GM23338 (cell line): ENCODE measurements around the gene SDHB. TPM values are rescaled to one million over a fixed set of nuclear protein-coding genes. Genes with fewer than 3 reads are reported as not detected.

Experiments
- ATAC-seq: fragments of 200-7000 bp; cut with Tn5 transposase; 3 replicates; pipeline ENCODE4 v1.9.1; 2020
- DNase-seq: peaks from one replicate; pipeline ENCODE4 v3.0.0-alpha.2; 2015; ENCODE audit warnings: low spot score
- H2AFZ ChIP-seq: fragments of 200-600 bp; sonication (generic); 2 replicates; pipeline ENCODE4 v1.8.0; 2016; ENCODE audit warnings: antibody characterized with exemption, mild to moderate bottlenecking, moderate library complexity
- H3F3A ChIP-seq: fragments of 200-600 bp; sonication (generic); replicated peaks from 2 replicates; pipeline ENCODE4 v1.8.0; 2017; ENCODE audit warnings: antibody characterized with exemption, mixed run types, low read depth
- H3K27ac ChIP-seq: fragments of 200-600 bp; sonication (generic); 2 replicates; pipeline ENCODE4 v1.6.1; 2016; ENCODE audit warnings: low read depth
- H3K27me3 ChIP-seq: fragments of 200-600 bp; sonication (generic); 2 replicates; pipeline ENCODE4 v1.8.0; 2016; ENCODE audit warnings: mild to moderate bottlenecking, mixed run types, moderate library complexity; ENCODE audit not compliant: insufficient read depth
- H3K36me3 ChIP-seq: fragments of 200-600 bp; sonication (generic); 2 replicates; pipeline ENCODE4 v1.8.0; 2016; ENCODE audit warnings: mild to moderate bottlenecking; ENCODE audit not compliant: insufficient read depth
- H3K4me1 ChIP-seq: fragments of 200-600 bp; sonication (generic); 2 replicates; pipeline ENCODE4 v1.8.0; 2016; ENCODE audit warnings: mild to moderate bottlenecking, moderate library complexity; ENCODE audit not compliant: insufficient read depth
- H3K4me2 ChIP-seq: fragments of 200-600 bp; sonication (generic); 2 replicates; pipeline ENCODE4 v1.7.1; 2017; ENCODE audit warnings: mixed run types
- H3K4me3 ChIP-seq: fragments of 200-600 bp; sonication (generic); 2 replicates; pipeline ENCODE4 v1.6.1; 2016; ENCODE audit warnings: mixed run types
- H3K79me2 ChIP-seq: fragments of 200-600 bp; sonication (generic); replicated peaks from 2 replicates; pipeline ENCODE4 v1.8.0; 2017; ENCODE audit warnings: mild to moderate bottlenecking; ENCODE audit not compliant: insufficient read depth
- H3K9me2 ChIP-seq: fragments of 200-600 bp; sonication (generic); 2 replicates; pipeline ENCODE4 v1.8.0; 2017; ENCODE audit not compliant: insufficient read depth
- H4K20me1 ChIP-seq: fragments of 200-600 bp; sonication (generic); replicated peaks from 2 replicates; pipeline ENCODE4 v1.8.0; 2017; ENCODE audit warnings: mild to moderate bottlenecking; ENCODE audit not compliant: insufficient read depth
- H3K27ac Mint-ChIP-seq: 2 replicates; pipeline ENCODE4 v1.8.0; 2020; ENCODE audit warnings: inconsistent platforms, mild to moderate bottlenecking, moderate library complexity, mixed read lengths
- H3K27me3 Mint-ChIP-seq: 3 replicates; pipeline ENCODE4 v1.8.0; 2022; ENCODE audit warnings: low read depth, mild to moderate bottlenecking, moderate library complexity, mixed read lengths, inconsistent platforms; ENCODE audit not compliant: insufficient read depth, poor library complexity
- H3K36me3 Mint-ChIP-seq: 3 replicates; pipeline ENCODE4 v1.8.0; 2021; ENCODE audit warnings: low read depth, mild to moderate bottlenecking, inconsistent platforms, moderate library complexity, mixed read lengths
- H3K4me1 Mint-ChIP-seq: 3 replicates; pipeline ENCODE4 v1.8.0; 2020; ENCODE audit warnings: mild to moderate bottlenecking, inconsistent platforms, mixed read lengths
- H3K4me3 Mint-ChIP-seq: 3 replicates; pipeline ENCODE4 v1.8.0; 2021; ENCODE audit warnings: moderate library complexity, mild to moderate bottlenecking, inconsistent platforms, mixed read lengths
- H3K9me3 Mint-ChIP-seq: 3 replicates; pipeline ENCODE4 v1.8.0; 2020; ENCODE audit warnings: moderate library complexity, mild to moderate bottlenecking, inconsistent platforms, mixed read lengths
- CREB1 ChIP-seq: fragments of 250-450 bp; sonication (Bioruptor Pico); IDR thresholded peaks from 2 replicates; pipeline ENCODE4 v1.5.0; 2020; ENCODE audit warnings: low read depth, mild to moderate bottlenecking, moderate library complexity
- NANOG ChIP-seq: IDR thresholded peaks from 2 replicates; pipeline ENCODE4 v1.6.1; 2016; ENCODE audit warnings: antibody characterized with exemption, borderline replicate concordance
- ZNF331 ChIP-seq: fragments of 250-450 bp; sonication (Bioruptor Pico); IDR thresholded peaks from 2 replicates; pipeline ENCODE4 v1.5.0; 2020; ENCODE audit warnings: low read depth, mild to moderate bottlenecking, moderate library complexity
- polyA plus RNA-seq: library from polyadenylated mRNA; unstranded; fragments of >200 nt; fragmentation: Nextera tagmentation; extraction: Ambion mirVana; gene quantifications from 2 replicates; pipeline ENCODE4 v1.2.1, GENCODE V29; 2016
- total RNA-seq: library from RNA; depleted of rRNA; stranded (reverse); fragments of >200 nt; shearing (Covaris generic); gene quantifications from 2 replicates; pipeline ENCODE4 v1.2.3, GENCODE V29; 2014
- TF ChIP-seq, protein P1 (sequence below): IDR thresholded peaks from one replicate; pipeline ENCODE4 v1.6.1; 2018; ENCODE audit warnings: antibody characterized with exemption; ENCODE audit not compliant: unreplicated experiment
- TF ChIP-seq, protein P2 (sequence below): fragments of 250-450 bp; sonication (Bioruptor Pico); IDR thresholded peaks from 2 replicates; pipeline ENCODE4 v1.5.0; 2020; ENCODE audit warnings: mild to moderate bottlenecking, moderate library complexity

SDHB gene
- total and polyA plus RNA-seq, 2 experiments from 2014 or later = 72.8 to 112 TPM

DNA sequence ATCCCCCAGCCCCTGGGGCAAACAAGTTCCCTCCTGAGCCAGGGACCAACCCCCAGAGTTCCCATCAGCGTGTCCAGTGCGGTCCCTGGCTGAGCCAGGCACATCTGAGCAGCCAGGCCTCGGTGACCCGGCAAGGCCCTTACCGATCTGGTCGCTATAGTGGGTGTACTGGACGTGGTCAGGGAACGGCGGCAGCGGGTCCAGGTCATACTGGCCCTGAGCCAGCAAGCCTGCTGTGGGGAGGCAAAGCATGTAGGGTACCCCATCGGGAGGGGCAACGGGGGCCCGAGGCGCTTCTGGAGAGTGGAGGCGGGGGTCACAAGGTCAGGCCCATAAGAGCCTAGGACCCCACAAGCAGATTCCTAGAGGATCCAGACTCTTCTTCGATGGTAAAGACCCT, 76.9 kb downstream of the SDHB start (continued):
- TF ChIP-seq, protein P1, sequence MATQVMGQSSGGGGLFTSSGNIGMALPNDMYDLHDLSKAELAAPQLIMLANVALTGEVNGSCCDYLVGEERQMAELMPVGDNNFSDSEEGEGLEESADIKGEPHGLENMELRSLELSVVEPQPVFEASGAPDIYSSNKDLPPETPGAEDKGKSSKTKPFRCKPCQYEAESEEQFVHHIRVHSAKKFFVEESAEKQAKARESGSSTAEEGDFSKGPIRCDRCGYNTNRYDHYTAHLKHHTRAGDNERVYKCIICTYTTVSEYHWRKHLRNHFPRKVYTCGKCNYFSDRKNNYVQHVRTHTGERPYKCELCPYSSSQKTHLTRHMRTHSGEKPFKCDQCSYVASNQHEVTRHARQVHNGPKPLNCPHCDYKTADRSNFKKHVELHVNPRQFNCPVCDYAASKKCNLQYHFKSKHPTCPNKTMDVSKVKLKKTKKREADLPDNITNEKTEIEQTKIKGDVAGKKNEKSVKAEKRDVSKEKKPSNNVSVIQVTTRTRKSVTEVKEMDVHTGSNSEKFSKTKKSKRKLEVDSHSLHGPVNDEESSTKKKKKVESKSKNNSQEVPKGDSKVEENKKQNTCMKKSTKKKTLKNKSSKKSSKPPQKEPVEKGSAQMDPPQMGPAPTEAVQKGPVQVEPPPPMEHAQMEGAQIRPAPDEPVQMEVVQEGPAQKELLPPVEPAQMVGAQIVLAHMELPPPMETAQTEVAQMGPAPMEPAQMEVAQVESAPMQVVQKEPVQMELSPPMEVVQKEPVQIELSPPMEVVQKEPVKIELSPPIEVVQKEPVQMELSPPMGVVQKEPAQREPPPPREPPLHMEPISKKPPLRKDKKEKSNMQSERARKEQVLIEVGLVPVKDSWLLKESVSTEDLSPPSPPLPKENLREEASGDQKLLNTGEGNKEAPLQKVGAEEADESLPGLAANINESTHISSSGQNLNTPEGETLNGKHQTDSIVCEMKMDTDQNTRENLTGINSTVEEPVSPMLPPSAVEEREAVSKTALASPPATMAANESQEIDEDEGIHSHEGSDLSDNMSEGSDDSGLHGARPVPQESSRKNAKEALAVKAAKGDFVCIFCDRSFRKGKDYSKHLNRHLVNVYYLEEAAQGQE = no peak

DNA sequence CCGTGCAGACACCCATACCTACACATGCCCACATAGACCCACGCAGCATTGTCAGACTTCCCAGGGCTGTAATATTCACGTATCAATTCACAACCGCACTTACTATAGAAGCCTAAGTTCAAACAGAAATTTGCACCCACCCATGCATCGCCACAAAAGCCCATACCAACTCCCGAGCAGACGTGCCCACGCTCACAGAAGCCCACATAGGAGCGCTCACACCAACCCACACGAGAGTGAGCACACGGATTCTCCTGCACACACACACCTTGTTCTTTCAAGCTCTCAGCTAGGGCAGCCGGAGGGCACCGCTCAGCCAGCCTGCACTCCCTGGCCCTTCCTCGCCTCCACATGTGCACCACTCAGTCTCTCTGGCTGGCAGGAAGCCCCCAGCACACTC, 78.0 kb downstream of the SDHB start:
- peaks cover 14% of the 10 kb centered on the region for H3K4me1 ChIP-seq
- H3K27me3 ChIP-seq = no peaks in the 10 kb centered on the region
- H4K20me1 ChIP-seq = peaks cover 5% of the 10 kb centered on the region; the same call in 1 of the 2 replicates
- peak overlapping the region; percentile 7; the same call in 1 of the 3 replicates for H3K4me3 Mint-ChIP-seq
- no peak overlapping the region for H2AFZ ChIP-seq
- H3K9me2 ChIP-seq = no peaks in the 10 kb centered on the region
- H3K4me2 ChIP-seq = no peak overlapping the region
- no peak overlapping the region for H3K4me3 ChIP-seq
- no peak overlapping the region for H3K27ac ChIP-seq
- H3K36me3 Mint-ChIP-seq = peaks cover 40% of the 10 kb centered on the region
- H3K27ac Mint-ChIP-seq = peak overlapping the region; percentile 55
- TF ChIP-seq, protein P2, sequence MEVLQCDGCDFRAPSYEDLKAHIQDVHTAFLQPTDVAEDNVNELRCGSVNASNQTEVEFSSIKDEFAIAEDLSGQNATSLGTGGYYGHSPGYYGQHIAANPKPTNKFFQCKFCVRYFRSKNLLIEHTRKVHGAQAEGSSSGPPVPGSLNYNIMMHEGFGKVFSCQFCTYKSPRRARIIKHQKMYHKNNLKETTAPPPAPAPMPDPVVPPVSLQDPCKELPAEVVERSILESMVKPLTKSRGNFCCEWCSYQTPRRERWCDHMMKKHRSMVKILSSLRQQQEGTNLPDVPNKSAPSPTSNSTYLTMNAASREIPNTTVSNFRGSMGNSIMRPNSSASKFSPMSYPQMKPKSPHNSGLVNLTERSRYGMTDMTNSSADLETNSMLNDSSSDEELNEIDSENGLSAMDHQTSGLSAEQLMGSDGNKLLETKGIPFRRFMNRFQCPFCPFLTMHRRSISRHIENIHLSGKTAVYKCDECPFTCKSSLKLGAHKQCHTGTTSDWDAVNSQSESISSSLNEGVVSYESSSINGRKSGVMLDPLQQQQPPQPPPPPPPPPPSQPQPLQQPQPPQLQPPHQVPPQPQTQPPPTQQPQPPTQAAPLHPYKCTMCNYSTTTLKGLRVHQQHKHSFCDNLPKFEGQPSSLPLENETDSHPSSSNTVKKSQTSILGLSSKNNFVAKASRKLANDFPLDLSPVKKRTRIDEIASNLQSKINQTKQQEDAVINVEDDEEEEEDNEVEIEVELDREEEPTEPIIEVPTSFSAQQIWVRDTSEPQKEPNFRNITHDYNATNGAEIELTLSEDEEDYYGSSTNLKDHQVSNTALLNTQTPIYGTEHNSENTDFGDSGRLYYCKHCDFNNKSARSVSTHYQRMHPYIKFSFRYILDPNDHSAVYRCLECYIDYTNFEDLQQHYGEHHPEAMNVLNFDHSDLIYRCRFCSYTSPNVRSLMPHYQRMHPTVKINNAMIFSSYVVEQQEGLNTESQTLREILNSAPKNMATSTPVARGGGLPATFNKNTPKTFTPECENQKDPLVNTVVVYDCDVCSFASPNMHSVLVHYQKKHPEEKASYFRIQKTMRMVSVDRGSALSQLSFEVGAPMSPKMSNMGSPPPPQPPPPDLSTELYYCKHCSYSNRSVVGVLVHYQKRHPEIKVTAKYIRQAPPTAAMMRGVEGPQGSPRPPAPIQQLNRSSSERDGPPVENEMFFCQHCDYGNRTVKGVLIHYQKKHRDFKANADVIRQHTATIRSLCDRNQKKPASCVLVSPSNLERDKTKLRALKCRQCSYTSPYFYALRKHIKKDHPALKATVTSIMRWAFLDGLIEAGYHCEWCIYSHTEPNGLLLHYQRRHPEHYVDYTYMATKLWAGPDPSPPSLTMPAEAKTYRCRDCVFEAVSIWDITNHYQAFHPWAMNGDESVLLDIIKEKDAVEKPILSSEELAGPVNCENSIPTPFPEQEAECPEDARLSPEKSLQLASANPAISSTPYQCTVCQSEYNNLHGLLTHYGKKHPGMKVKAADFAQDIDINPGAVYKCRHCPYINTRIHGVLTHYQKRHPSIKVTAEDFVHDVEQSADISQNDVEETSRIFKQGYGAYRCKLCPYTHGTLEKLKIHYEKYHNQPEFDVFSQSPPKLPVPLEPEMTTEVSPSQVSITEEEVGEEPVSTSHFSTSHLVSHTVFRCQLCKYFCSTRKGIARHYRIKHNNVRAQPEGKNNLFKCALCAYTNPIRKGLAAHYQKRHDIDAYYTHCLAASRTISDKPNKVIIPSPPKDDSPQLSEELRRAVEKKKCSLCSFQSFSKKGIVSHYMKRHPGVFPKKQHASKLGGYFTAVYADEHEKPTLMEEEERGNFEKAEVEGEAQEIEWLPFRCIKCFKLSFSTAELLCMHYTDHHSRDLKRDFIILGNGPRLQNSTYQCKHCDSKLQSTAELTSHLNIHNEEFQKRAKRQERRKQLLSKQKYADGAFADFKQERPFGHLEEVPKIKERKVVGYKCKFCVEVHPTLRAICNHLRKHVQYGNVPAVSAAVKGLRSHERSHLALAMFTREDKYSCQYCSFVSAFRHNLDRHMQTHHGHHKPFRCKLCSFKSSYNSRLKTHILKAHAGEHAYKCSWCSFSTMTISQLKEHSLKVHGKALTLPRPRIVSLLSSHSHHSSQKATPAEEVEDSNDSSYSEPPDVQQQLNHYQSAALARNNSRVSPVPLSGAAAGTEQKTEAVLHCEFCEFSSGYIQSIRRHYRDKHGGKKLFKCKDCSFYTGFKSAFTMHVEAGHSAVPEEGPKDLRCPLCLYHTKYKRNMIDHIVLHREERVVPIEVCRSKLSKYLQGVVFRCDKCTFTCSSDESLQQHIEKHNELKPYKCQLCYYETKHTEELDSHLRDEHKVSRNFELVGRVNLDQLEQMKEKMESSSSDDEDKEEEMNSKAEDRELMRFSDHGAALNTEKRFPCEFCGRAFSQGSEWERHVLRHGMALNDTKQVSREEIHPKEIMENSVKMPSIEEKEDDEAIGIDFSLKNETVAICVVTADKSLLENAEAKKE (CRISPR knock-in tag) = no peak
- TF ChIP-seq ZNF331 (CRISPR knock-in tag) = no peak
- TF ChIP-seq, protein P1 = no peak
- TF ChIP-seq CREB1 (CRISPR knock-in tag) = no peak
- no peak for TF ChIP-seq NANOG
- H3K36me3 ChIP-seq = no peaks in the 10 kb centered on the region; the same call in 1 of the 2 replicates
- no peak for DNase-seq
- no peaks in the 10 kb centered on the region for H3K9me3 Mint-ChIP-seq
- H3K79me2 ChIP-seq = peaks cover 27% of the 10 kb centered on the region
- ATAC-seq = no peak
- H3F3A ChIP-seq = peaks cover 15% of the 10 kb centered on the region; the same call in 1 of the 2 replicates
- peaks cover 42% of the 10 kb centered on the region for H3K4me1 Mint-ChIP-seq
- peaks cover 16% of the 10 kb centered on the region for H3K27me3 Mint-ChIP-seq
